ENCODE measurements around the gene ZNF771.

ZNF771 gene

GRCh38 chr16:30372725-30373124 lies 34.7 kb upstream of the ZNF771 start:
- TF ChIP-seq CTCF (IDR thresholded peaks at IDR 0.05; ENCODE audit: low read depth, low read length): no peak

GRCh38 chr16:30374538-30374937 lies 32.9 kb upstream of the ZNF771 start, which contains the start of gene MYL11:
TSS of gene MYL11 (plus strand) at chr16:30374802. CDS start at chr16:30374858, 56 bp downstream.
- Histone ChIP-seq H3K4me3 (ENCODE audit: low read depth, low read length) (no peak within 1 kb of the TSS), H3K4me1 (peaks cover 9% of the 10 kb centered on the region), H3K36me3 (no peaks in the 10 kb centered on the region), H3K9me3 (no peaks in the 10 kb centered on the region), H3K27me3 (no peaks in the 10 kb centered on the region)
- no peak for DNase-seq
- no peak for TF ChIP-seq CTCF (IDR thresholded peaks at IDR 0.05; ENCODE audit: low read depth, low read length)

More at GRCh38 chr16:30372725-30373124, 34.7 kb upstream of the ZNF771 start:
- Histone ChIP-seq H3K4me3 (ENCODE audit: low read depth, low read length) (no peak overlapping the region), H3K4me1 (peaks cover 9% of the 10 kb centered on the region), H3K9me3 (no peaks in the 10 kb centered on the region), H3K36me3 (no peaks in the 10 kb centered on the region), H3K27me3 (no peaks in the 10 kb centered on the region)
- DNase-seq: no peak

- Histone ChIP-seq H3K4me1 (peaks cover 9% of the 10 kb centered on the region), H3K27me3 (no peaks in the 10 kb centered on the region), H3K9me3 (no peaks in the 10 kb centered on the region), H3K4me3 (ENCODE audit: low read depth, low read length) (no peak overlapping the region), H3K36me3 (no peaks in the 10 kb centered on the region)
- DNase-seq: no peak
- TF ChIP-seq CTCF (IDR thresholded peaks at IDR 0.05; ENCODE audit: low read depth, low read length): no peak
Observed at GRCh38 chr16:30375864-30376263, 31.5 kb upstream of the ZNF771 start.

GRCh38 chr16:30376461-30376902 lies 30.9 kb upstream of the ZNF771 start:
- Histone ChIP-seq H3K36me3 (no peaks in the 10 kb centered on the region), H3K27me3 (no peaks in the 10 kb centered on the region), H3K9me3 (no peaks in the 10 kb centered on the region), H3K4me3 (ENCODE audit: low read depth, low read length) (no peak overlapping the region), H3K4me1 (peaks cover 10% of the 10 kb centered on the region)
- TF ChIP-seq CTCF (IDR thresholded peaks at IDR 0.05; ENCODE audit: low read depth, low read length): no peak
- DNase-seq: no peak

GRCh38 chr16:30377050-30377811 lies 30.2 kb upstream of the ZNF771 start:
- DNase-seq: no peak
- Histone ChIP-seq H3K36me3 (no peaks in the 10 kb centered on the region), H3K4me1 (peaks cover 8% of the 10 kb centered on the region; the same call in 1 of the 2 replicates), H3K27me3 (no peaks in the 10 kb centered on the region), H3K9me3 (no peaks in the 10 kb centered on the region), H3K4me3 (ENCODE audit: low read depth, low read length) (peak overlapping the region; percentile 68)
- no peak for TF ChIP-seq CTCF (IDR thresholded peaks at IDR 0.05; ENCODE audit: low read depth, low read length)

GRCh38 chr16:30377812-30378235 lies 29.6 kb upstream of the ZNF771 start:
- H3K9me3 ChIP-seq: no peaks in the 10 kb centered on the region
- TF ChIP-seq CTCF (IDR thresholded peaks at IDR 0.05; ENCODE audit: low read depth, low read length): no peak
- H3K36me3 ChIP-seq: no peaks in the 10 kb centered on the region
- peaks cover 8% of the 10 kb centered on the region; the same call in 1 of the 2 replicates for H3K4me1 ChIP-seq
- no peaks in the 10 kb centered on the region for H3K27me3 ChIP-seq
- peak; percentile 92 for DNase-seq
- H3K4me3 ChIP-seq (ENCODE audit: low read depth, low read length): peak overlapping the region; percentile 68
